Daoy (cell line): ENCODE results near the gene EN2. TPM values are rescaled to one million over a fixed set of nuclear protein-coding genes. Genes with fewer than 3 reads are reported as not detected.

Experiments used
- DNase-seq: peaks from one replicate; pipeline ENCODE4 v3.0.0-alpha.2; 2015; ENCODE audit warnings: low read depth
- total RNA-seq: library from RNA; depleted of rRNA; stranded (reverse); fragments of >200 nt; shearing (Covaris generic); gene quantifications from 2 replicates; pipeline ENCODE4 v1.2.3, GENCODE V29; 2014

The EN2 gene
- total RNA-seq, 1 experiment from 2014 or later = 1.4 TPM

DNA sequence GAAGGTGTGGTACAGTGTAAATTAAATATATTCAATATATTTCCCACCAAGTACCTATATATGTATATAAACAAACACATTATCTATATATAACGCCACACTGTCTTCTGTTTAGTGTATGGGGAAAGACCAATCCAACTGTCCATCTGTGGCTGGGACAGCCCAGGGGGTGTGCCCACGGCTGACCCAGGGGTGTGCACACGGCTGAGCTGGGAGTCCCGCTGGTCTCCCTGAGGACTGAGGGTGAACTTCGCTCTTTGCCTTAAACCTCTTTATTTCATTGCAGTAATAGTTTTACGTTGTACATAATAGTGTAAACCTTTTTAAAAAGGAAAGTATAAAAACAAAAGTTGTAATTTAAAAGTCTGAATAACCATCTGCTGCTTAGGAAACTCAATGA, 6.3 kb downstream of the EN2 start:
- DNase-seq = no peak

DNA sequence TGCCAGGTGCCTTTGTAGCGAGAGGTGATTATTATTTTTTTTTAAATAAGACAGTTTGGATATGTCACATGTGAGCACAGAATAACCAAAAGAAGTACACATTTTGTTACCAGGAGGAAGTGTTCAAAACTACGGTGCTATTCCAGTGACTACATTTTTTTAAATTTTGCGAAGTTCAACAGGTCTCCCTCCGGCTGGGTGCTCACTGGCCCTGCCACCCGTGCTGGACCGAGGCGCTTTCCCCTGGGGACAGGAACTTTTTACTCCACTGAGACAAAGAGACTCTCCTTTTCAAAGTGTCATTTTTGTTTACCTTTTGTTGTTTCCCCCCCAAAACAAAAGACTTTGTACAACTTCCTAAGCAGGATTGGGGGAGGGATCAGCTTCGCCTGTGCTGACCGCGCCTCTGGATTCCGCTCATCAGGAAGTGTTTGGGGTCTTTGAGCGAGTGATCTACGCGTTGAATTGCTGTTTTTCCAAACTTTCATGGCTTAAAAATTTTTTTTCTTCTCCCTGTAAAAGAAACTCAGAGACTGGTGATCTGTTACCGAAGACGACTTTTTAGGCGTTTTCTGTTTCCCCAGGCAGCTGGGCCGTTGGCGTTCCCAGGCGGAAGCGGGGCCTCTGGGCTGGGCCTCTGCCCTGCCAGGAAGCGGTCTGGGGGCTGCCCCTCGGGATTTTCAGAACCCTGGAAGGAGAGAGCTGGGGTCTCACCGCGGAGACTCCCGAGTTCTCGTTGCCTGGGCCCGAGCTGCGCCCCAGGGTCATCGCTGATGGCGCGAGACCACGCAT, 7.2 kb downstream of the EN2 start:
- DNase-seq = no peak

DNA sequence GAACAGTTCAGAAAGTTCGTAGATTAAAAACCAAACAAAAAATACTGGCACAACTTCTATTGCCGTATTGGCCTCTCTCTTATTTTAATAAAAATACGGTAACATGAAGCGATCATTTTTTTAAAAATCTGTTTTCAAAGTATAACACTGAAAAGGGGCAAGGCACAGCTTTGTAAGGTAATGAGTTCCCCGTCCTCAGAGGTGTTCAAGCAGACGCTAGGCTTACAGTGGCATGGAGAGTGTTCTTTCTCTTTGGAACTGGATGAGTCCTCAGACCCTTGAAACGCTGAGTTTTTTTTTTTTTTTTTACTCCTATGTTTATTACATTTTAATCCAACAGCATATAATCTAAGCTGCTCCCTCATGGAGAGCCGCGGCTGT, 7.8 kb downstream of the EN2 start:
- DNase-seq = no peak

DNA sequence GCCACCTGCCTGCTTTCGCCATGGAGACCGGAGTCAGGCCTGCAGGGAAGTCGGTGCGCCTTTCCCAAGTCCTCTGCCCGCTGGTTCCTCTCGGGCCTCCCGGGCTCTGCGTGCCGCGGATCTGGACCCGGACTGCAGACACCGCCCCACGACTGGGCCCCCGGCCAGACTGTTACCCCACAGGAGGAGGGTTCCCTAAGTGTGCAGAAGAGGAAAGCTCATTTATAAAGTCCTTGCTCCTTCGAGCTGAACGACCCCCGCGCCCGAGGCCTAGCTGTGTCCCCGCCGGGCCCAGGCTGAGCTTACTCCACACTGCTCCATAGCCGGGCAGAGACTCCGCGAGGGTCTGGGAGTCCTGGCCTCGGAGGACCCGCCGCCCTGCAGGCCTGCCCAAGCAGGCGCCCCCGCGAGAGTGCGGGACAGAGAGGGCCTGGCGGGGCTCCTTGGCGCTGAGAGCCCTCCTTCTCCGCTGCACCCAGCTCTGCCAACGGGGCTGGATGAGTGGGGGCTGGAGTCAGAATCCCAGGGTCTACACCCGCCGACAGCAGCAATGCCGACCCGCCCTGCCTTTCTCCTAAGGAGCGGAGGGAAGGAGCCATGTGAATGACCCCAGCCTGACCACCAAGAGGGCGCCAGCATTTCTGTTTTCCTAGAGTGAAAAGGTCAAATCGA, 8.3 kb downstream of the EN2 start:
- DNase-seq = no peak

DNA sequence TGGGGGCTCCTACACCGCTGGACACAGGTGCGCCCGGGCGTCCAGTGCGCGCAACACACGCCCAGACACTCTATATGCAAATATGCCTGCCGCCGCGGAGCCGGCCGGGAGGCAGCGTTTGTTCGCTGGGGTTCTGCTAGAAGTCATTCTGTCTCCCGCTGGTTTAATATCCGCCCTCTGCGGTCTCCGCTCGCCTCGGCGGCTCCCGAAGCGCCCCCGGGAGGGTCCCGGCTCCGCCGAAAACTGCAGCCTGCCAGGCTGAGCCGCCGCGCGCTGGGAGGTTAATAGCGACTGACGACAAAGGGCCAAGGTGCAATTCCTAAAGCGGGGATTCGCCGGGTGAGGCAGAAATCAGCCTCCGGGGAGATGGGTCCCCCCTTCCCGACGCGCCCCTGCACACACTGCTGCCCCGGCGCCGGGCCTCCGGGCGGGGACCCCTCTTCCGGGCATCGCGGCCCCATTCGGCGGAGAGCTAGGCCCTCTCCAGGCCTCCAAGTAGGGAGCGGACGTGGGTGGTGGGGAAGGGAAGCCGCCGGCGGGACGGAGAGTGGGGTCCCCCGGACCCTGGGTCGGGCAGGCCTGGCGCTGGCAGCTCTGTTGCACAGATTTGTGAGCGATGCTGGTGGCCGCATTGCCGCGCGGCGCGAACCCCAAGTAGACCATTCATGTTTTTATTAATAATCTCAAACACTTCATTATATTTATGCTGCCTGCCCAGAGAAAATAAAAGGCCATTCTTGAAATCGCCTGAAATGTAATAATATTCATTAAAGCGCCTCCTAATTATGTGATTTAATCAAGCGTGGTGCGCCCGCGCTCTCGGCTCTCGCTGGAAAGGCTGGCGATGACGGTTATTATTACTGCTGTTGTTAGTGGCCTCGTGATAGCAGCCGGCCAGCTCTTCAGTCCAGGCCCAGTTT, 9.1 kb downstream of the EN2 start:
- peak; percentile 91 for DNase-seq

DNA sequence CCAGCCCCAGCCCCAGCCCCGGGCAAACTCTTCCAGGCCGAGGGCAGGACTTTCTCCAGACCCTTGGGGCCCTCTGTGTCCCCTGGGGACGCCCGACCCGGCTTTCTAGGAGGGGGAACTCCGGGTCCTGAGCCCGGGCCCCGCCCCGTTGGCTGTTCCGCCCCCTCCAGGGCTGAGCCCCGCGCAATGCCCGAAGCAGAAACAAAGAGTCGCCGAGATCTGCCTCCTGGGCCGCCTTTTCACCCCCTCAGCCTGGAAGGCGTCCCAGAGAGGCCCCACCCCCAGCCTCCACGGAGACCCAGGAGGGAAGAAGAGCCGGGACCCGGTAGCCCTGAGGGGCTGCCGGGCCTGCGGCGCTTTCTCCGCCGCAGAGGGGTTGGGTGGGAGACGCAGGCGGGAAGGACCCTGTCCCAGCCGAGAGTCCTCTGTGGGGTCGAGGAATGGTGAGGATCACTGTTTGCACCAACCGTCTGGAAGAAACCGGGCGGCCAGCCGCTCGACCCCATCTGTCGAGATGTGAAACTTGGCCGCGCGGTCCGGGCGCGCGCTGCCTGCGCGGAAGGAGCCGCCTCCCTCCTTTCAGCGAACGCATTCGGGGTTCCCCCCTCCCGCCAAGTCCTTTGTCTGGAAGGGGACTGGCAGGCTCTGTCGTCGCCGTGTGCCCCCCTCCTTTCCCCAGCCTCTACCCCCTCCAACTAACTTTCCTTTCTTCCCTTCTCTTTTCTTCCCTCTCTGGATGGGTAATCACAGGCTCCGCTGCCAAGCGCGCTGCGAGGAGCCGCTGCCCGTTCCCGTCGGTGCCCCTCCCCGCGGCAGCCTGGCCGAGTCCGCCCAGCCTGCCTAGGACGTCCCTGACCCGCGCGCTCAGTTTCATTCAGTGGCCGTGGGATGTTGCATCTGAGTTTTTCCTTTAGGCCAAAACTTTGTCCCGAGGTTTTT, 10.2 kb downstream of the EN2 start:
- DNase-seq = peak; percentile 94

DNA sequence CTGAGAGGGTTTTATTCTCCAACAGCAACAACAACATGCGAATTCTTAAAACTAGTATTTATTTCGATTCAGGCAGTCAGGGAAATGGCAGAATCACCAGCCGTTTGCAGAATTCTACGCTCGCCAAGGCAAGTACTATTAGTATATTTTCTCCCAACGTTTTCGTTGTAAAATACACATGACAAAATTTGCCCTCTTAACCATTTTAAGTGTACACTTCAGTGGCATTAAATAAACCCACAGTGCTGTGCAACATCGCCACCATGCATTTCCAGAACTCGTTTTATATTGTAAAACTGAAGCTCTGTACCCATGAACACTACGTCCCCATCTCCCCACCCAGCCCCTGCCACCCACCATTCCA, 10.8 kb downstream of the EN2 start:
- DNase-seq = no peak

DNA sequence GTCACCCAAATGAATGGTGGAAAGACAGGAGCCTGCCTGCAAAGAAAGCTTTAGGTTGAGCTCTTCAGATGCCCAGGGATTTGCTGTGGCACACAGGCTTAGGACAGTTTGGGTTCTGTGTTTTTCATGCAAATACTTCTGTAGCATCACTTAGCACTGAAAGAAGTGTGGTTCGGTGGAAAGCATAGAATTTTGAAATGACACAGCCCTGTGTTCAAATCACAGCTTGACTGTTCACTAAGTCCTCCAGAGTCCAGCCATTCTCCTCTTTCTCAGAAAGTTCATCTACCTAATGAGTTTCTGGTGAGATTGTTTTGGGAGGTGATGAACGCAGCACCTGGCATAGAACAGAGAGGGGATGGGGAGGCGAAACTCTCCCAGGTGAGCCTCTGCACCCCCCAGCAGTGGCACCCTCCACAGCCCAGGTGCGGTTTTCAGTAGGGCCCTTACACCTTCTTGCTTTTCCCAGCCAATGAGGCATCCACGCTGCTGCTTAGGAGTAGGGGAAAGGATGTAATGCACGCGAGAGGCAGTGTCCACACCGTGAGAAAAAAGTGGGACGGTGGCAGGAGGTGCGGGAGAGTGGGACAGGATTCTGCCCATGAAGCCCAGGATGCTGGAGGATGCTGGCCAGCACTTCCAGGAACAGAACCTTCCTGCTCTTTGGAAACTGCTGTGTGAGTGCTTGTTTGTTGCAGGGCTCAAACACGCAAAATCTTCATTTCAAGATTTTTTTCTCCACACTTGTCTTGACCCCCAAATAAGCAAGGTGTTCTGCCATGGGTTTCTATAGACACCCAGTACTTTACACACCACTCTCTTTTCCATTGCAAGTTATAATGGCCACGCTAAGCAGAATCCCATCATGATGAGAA, 11.6 kb downstream of the EN2 start:
- no peak for DNase-seq

DNA sequence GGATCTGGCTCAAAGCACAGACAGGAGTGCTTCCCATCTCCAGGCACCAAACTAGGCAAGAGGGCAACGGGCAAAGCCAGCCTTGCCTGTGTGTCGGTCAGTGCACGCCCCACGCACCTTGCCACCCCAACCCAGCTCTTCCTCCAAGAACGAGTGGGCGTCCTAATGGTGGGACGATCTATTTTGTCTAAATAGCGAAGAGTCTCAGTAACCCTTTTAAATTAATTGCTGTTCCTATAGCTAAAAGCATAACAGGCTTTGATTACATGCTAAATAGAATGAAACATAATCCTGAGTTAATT, 12.2 kb downstream of the EN2 start:
- no peak for DNase-seq

DNA sequence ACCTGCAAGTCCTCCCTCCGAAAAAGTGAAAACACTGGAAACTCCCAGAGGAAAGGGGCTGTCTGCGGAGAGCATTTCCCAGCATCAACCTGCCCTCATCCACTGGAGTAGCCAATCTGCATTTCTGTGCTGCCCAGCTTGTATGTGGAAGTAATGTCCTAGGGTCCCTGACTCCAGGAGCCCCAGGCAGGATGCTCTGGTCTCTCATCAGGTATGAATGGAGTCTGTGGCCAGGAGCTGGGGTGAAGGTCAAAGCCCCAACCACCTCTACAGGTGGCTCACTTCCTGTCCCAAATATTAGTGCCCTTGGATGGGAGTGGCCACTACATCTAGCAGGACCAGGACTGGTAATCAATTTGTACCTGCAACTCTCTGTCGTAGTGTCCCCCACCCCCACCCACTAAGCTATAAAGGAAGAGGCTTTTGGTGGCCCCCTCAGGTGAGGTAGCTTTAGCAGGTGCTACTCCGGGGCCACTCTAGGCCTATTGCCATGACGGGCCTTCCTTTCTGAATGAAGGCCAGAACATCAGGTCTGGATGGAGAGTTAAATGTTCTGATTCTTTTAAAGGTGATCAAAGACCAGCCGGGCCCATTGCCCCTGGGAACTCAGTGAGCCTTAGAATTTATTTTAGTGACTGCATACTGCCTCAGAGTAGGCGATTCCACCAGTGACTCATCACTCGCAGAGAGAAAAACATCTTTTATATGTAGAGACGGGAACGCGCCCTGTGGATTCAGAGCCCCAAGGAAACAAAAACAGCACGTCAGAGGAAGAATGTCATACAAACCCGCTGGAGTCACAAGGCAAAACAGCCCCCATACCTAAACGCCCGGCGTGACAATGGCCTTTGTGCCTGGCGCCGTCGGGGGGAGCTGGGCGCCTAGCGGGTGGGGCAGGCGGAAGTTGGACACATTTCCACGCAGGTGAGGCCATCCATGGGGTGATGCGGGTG, 13.0 kb downstream of the EN2 start:
- DNase-seq = peak; percentile 74

DNA sequence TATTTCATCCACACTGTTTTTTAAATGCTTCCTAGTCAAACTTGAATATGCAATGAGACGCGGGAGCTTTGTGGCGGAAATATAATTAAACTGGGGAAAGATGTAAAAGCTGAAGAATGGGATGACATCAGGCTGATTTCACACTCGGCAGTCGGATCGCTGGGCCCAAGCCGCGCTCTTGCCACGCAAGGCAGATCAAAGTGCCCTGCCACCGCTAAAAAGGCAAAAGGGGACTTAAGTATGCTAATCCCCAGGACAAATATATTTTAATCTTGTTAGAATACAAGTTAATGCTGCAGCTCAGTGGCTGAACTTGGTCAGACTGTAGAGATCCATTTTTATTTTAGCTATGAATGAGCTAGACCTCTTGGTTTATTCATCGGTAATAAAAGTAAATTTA, 13.8 kb downstream of the EN2 start:
- peak; percentile 32 for DNase-seq

DNA sequence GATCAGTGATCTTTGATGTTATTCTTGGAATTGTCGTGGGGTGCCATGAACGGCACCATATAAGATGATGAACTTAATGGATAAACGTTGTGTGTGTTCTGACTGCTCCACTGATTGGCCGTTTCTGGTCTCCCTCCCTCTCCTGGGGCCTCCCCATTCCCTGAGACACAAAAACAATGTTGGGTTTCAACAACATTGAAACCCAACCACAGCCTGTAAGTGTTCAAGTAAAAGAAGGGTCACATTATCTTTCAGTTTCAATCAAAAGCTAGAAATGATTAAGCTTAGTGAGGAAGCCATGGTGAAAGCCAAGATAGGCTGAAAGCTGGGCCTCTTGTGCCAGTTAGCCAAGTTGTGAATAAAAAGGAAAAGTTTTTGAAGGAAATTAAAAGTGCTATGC, 19.5 kb downstream of the EN2 start:
- no peak for DNase-seq

DNA sequence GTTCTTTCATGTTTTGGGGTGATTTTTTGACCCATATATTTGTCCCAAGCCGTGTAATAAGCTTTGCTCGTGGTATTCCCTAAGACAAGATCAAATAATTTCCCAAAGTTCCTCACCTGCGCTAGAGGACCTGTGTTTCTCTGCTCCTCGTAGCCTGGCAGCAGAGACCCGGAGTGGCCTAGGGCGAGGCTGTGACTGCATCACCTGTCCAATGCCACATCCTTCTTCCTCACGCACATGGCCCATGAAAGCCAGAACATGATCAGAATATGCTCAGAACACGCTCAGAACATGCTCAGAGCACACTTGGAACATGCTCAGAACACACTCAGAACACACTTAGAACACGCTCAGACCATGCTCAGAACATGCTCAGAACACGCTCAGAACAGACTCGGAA, 23.8 kb downstream of the EN2 start:
- no peak for DNase-seq

DNA sequence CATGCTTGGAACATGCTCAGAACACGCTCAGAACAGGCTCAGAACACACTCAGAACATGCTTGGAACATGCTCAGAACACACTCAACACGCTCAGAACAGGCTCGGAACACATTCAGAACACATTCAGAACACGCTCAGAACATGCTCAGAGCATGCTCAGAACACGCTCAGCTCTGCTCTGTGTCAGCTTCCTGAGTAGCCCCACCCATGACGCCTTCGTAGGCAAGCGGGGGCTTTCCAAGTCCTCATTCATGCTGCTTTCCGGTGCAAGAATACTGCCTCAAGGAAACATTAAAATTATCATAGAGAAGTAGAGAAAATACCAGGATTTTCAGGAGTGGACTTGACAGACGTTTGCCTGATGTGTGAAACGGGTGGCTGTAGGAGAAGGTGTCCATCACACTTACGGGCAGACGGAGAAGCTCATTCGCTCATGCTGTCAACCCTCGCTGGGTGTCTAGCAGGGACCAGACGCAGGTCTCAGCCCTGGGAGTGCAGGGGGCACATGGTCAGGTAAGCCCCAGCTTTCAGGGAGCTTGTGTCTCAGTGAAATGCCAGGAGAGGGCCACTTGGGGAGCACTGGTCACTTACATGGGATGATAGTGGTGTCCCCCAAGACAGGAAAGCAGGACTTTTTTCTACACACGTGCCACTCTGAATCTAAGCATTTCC, 24.7 kb downstream of the EN2 start:
- DNase-seq = peak; percentile 86

DNA sequence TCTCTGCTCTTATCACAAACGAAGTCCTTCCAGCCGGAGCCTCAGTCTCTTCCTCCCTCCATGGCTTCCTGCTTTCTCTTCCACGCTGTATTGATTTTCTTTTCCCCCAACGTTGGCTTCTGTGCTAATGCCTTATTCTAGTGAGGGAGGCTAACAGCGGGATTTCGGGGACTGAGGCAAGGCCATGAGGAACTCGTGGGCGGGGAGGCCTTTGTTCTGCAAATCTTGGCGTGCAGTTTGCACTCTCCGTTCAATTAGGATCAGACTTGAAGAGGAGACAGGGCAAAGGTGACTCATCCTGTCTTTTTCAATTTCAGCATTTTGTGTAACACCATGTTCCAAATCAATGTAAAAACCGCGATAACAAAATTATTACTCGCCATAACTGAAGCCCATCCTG, 25.3 kb downstream of the EN2 start:
- DNase-seq = peak; percentile 64

DNA sequence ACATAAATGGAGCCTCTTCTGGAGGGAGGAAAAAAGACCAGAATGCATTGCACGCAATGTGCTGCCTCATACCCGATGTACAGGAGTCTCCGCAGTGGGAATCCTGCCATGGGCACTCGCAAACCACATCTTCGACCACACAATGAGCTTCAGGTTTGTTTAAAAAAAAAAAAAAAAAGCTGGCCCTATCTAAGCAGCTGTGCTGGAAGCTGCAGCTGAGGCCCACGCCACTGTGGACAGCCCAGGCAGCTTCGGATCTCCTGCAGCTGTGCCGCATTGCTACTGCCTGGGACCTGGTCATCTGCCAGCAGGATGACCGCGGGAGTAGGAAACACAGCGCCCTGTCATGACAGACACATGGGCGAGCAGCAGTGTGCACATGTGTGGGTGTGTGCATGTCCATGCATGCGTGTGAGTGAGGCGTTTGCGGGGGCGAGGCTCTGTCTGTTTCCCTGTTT, 26.0 kb downstream of the EN2 start:
- peak; percentile 88 for DNase-seq

DNA sequence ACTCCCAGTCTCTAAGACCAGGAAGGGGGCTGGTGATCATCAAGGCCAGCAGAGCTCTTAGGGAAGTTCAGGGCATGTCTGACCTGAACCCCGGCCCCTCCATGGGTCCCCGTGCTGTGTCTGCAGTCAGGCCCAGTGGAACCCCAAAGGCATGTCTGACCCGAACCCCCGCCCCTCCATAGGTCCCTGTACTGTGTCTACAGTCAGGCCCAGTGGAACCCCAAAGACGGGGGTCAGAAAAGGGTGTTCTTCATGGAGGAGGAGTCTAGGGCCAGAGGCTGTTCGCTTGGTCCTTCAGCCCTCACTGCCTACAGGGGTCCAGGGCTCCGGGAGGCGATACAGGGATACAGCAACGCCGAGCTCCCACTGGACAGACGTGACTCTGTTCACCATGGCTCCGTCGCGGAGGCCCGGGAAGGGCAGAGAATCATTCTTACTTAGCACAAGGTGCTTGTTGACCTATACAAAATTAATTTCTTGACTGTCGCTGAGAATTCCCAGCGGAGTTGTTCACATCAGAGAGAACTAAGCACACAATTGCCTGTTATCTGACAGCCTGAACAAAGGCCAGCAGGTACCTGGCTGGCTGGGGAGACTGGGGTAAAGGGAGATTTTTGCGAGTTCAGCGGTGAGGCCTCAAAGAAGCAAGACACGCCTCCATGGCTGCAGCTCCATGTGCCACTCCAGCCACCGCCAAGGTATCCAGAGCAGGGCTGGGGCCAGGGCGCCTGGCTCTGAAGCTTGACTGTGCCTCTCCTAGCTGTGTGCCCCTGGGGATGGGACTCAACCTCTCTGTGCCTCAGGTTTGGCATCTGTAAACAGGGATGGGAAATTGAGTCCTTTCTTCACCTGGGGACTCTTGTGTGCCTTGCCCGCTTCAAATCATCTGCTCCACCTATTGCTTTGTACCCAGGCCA, 26.8 kb downstream of the EN2 start:
- no peak for DNase-seq
